Eye (tissue), 1 donor: ENCODE data around the gene CTNNBIP1.

Experiments
- DNase-seq: peaks from one replicate; pipeline ENCODE4 v3.0.0-alpha.2; 2015

CTNNBIP1 gene

DNA sequence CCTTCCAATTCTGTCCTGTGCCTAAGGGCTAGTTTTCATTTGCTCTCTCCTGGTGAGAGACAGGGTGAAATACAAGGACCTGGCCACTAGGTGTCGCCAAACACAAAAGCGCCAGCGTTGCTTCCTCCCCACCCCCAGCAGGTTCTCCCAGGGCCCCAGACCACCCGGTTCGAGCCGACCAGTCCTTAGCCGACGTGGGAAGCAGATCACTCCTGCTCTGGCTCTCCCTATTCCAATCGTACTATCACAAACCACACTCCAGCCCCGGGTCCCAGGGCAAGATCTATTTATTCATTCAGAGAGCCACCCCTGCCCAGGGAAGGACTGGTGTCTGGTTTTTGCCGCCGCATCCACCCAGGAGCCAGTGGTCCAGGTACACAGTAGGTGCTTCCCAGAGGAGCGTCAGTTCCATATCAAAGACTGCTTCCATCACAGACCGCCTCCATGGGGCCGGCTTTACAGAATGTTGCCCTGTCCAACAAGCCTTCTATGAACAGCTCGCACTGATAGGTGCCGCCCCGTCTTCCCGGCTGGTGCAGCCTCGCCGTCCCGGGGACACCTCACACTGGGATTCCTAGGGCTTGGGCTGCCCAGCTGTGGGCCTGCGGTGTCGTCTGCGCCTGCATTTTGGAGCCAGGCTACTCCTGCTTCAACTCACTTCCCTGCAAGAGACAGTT is 35.0 kb downstream of the CTNNBIP1 start:
- peak; percentile 95 for DNase-seq

DNA sequence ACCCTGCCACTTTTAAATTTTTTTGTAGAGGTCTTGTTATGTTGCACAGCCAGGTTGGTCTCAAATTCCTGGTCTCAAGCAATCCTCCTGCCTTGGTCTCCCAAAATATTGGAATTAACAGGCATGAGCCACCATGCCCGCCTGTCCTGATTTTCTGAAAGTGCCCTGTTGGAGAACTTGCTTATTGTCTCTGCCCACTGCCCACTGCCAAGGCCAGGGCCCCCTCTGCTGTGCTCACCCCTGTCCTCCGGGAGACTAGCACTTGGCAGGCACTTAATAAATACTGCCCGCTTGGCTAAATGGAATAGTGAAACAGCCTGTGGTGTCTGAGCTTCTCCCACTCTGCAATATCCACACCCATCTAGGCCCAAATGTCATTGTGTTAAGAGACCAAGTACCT is 35.7 kb downstream of the CTNNBIP1 start:
- no peak for DNase-seq

DNA sequence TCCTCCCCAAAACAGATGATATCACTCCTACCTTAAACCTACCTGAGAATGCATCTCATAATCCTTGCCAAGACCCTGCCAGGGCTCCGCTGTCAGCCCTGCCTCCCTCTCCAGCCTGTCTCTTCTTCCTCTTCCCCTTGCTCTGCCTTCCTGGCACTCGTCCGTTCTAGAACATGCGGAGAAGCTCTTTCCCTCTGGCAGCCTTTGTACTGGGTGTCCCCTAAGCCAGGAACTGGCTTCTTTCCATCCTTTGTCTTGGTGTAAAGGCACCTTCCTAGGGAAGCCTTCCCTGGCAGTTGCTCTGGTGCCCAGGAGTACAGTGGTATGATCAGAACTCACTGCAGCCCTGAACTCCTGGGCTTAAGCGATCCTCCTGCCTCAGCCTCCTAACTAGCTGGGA is 36.1 kb downstream of the CTNNBIP1 start:
- no peak for DNase-seq

DNA sequence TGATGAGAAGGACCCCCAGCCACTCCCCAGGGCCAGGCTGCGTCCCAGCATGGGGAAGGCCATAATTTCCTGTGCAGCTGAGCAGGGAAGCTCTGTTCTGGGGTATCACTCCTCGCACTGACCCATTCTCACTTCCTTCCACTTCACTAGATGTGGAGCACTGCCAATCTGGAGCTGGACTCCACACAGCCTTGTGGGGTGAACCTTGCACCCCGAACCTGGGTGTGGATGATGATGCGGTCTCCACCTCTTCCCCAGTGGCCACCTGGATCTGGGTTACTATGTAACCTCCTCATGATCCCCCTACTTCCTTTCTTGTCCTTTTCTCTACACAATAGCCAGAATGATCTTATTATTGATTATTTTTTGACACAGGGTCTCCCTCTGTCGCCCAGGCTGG is 36.7 kb downstream of the CTNNBIP1 start:
- DNase-seq: no peak

DNA sequence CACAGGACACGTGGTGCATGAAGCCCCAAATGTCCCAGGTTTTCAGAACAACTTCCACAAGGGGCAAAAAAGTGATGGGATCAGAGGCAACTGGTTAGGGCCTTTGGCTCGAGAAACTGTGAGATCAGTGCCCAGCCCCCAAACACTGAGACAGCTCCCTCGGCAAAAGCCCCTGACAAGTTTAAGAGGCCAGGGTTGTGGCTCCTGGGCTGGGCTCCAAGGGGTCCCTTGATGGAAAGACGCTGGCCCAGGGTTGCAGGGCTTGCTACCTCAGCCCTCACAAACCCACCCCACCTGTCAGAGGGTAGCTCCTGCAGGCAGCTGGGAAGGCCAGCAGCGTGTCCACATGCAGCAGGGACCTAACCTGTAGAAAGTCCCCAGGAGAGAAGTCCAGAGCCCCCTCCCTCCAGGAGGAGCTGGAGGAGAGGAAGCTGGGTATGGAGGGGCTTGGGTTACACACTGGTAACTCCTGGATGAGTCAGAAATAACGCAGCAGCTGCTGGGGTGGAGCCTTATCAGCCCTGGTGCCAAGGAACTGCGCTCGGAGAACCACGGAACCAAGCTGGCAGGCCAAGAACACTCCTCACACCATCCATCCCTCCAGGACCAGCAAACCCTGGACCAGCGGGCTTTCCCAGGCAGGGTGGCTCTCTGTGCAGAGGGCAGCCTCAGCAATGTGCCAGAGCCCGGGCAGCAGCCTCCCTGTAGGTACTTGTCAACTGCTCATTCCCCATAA is 37.5 kb downstream of the CTNNBIP1 start:
- DNase-seq: no peak

DNA sequence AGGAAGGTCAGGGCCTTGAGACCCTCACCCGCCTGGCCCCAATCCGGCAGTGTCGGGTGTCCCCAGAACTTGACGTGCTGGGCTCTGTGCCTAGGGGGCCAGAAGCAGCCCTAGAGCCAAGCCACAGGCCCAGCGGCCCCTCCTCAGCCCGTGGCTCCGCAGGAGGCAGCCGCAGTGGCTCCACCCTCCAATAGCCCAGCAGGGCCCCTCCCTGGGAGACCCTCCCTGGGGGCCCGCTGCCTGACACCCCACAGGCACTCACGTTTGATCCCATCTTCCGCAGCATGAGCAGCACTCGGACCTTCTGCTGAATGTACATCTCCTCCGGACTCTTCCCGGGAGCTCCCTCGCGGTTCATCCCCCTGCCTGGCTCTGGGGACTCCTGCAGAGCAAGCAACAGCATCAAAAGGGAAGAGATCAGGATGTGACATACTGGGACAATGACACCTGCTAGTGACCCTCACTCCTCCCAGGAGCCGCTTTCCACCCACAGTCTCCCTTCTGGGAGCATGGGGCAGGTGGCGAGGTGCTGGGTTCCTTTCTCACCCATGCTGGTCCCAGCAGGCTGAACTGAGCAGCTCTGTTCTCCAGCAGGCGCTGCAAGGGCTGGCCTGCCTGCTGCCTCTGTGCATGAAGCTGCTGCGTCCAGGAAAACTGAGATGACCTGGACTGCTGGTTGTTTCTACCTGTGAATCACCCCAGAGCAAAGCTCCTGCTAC is 38.2 kb downstream of the CTNNBIP1 start:
- no peak for DNase-seq

DNA sequence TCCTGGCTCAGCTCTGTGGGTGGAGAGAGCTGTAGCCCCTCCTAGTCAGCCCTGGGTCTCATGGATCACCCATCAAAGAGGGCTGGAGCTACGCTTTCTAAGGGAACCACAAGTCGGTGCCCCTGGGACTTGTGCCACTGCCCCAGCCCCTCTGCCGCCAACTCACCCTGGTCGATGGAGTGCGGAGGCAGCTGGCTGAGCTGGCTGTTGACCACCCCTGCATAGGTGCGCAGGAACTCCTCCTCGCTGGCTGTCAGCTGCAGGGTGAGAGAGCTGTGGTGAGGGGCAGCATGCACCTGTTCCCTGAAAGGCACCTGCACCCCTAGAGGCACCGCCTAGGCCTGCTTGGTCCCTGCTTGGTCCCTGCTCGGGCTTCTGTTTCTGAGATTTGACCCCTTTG is 39.0 kb downstream of the CTNNBIP1 start:
- DNase-seq: no peak

DNA sequence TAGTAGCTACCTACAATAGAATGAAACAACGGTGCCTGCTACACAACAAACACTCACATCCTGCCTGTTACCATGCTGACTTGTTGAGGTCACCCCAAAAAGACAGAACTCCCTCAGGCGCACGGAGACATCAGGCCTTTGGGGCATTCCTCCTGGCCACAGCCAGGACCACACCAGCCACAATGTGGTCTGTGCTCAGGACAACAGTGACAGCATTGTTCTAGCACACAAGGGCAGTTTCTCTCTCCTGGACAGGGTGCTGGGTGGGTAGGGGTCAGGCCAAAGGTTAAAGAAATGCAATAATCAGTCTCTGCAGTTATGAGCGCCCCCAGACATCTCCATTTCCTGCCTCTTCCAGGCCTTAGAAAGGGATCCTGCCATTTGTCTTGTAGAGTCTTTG is 39.5 kb downstream of the CTNNBIP1 start:
- no peak for DNase-seq

DNA sequence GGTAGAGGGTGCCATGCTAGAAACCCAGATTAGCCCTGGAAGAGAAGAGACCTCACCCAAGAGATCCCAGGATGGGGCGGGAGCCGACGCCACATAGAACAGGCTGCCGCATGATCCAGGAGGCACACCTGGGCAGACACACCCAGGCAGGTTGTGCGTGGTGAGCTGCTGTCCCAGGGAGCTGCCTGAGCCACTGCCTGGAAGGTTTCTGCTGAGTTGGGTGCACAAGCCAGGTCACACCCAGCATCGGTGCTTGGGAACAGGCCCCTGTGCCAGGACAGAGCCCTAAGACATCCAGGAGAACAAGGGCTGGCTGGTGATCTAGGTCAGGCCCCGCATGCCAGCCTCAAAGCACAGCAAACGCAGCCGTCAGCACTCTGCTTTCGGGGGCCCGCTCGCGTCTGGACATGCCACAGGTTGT is 40.2 kb downstream of the CTNNBIP1 start:
- DNase-seq: no peak

DNA sequence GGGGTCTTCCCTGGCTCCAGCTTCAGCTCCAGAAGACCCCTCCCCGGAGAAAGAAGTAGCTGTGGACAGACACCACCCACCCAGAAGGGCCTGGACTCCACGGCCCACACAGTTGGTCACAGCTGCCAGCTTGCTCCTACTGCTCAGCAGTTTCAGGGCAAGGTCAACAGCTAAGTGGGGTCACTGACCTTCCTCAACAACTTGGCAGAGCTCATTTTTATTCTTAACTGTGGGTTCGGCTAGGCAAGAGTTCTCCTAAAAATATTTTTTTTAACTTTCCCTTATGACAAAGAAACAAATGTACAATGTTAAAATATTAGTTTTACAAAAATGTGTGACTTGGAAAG is 41.9 kb downstream of the CTNNBIP1 start:
- no peak for DNase-seq

DNA sequence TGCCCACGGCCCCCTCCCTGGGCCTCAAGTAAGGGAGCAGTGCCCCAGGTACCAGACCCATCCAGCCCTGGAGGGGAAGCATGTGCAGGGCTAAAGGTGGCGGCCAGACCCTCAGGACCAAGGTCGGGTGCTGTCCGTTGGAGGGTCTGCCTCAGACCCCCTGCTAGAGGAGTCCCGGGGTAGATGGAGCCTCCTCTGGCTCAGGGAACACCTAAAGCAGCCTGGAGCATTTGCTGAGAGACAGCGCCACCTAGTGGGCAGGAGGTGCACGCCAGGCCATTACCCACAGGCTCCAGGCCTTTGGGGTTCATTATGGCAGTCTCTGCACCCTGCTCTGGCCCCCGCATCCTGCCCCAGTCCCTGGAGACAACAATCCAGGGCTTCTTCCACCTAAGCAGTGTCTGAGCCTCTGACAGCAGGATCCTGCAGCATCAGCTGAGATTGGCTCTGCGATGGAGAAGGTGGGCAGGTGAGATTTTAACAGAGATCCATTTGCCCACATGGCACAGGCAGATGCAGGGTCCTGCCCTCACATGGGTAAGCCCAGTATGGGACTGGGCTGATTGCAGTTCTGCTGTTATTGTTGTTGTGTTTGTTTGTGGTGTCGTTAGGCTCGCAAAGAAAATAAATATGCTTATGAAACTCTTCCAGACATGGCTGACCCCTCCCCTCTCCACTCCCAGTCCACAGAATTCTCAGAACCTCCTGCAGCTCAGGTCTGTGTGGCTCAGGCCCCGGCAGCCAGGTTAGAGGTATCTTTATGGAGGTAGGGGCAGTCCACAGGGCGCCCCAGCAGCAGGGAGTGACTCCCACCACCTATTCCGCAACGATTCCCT is 42.4 kb downstream of the CTNNBIP1 start:
- DNase-seq: peak; percentile 93

DNA sequence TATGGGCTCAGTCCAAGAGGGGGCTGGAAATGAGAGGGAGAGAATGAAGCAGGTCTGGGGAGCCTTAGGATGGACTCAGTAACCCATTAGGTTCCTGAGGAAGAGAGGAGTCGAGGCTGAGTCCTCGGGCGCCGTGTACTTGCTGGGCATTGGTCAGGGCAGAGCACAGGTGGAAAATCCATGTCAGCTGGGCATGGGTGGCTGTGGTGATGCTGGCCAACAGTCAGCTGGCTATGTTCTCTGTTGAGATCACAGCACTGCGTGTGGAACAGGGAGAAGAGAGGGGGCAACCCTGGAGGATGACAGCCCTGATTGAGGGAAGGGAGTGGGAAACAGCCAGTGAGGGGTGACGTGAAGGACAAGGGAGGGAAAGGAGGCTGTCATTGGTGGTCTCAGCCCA is 43.2 kb downstream of the CTNNBIP1 start:
- DNase-seq: no peak

DNA sequence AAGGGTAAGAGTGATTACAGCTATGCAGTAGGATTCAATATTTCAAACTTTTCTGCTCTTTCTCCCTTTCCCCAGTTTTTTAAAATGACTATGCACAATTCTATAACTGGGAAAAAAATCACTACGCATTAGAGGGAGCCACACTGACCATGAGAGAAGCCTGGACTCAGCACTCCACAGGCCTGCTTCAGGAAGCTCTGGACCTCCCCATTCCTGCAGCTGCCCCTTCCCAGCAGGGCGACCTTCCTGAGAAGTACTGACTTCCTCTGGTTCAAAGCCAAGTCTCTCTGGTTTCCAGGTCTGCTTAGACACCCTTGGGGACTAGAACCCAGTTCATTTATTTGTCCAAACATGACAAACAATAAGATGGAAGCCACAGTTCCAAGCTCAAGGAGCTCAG is 44.3 kb downstream of the CTNNBIP1 start:
- DNase-seq: no peak

DNA sequence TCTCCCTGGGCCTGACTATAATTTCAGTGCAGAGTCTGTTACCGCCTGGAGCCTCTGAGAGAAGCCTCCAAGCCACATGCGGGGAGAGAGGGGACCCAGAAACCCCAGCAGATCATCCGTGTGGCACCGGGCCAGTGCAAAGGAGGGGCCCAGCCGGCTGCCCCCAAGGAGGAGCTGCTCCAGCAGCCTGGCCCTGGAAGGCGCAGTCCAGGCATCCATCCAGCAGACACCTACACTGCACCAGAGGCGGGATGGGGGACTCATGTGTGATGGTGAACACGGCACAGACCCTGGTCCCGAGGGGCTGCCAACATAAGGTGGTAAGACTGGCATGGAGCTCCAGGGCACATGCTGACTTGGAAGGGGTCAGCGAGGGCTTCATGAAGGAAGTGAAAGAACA is 46.7 kb downstream of the CTNNBIP1 start:
- no peak for DNase-seq

DNA sequence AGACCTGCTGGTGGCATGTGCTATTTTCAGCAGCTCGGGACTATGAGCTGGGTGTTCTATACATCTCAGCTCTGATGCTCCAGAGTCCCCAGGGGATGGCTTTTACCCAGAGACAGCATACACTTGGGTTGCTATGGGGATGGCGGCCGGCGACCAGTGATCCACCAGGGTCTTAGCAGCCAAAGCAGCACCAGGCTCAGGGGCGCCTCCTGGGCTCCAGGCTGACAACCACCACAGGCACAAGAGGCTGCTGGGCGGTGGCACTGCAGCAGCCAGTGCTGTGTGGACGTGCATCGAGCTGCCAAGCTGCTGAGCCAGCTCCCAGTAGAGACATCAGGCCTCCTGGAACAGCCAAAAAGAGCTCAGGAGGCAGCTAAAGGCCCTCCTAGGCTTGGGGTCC is 48.7 kb downstream of the CTNNBIP1 start:
- no peak for DNase-seq

DNA sequence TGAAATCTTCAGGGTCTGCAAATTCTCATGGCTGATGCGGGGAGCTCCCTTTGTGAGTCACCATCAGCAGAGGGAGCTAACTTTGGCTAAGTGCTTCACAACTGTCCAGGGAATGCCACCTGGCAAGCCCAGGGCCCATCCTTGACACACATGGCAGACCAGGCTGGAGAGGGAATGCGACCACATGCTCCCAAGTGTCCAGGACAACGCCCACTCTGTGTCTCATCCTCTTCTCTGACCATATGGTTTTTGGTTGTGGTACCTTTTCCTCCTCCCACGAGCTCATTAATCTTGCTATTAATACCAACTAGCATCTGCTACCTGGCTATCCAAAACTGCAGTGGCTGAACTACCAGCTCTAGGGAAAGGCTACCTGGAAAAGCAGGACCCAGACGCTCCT is 49.2 kb downstream of the CTNNBIP1 start:
- DNase-seq: no peak

DNA sequence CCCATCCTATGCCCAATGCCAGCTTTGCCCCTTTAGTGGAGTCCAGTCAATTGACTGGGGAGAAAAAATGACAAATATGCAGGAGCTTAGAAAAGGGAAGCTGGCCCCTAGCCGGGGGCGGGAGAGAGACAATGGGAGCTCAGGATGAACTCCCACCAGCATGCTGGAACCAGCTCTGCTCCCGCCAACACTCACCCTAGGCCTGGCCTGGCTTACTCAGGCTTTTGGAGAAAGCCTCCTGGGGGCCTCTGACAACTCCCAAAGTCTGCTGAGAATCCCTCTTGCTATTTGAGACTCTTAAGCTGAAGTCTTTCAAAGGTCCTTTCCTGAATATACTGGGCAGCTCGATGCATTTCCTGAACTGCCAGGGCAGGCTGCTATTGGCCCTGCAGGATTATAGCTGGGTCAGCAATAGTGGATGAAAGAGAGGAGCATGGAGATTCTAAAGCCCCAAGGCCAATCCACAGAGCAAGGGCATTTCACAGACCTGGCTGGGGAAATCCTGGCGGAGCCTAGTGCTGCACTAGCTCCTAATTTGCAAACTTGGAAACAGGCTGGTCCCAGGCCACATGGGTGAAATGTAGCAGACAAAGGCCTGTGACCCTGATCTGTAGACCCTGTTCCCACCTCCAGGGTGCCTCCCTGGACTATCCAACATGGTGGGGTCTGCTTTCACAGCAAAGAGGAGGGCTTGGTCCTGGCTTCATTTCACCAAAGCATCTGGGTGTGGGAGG is 50.6 kb downstream of the CTNNBIP1 start:
- no peak for DNase-seq

DNA sequence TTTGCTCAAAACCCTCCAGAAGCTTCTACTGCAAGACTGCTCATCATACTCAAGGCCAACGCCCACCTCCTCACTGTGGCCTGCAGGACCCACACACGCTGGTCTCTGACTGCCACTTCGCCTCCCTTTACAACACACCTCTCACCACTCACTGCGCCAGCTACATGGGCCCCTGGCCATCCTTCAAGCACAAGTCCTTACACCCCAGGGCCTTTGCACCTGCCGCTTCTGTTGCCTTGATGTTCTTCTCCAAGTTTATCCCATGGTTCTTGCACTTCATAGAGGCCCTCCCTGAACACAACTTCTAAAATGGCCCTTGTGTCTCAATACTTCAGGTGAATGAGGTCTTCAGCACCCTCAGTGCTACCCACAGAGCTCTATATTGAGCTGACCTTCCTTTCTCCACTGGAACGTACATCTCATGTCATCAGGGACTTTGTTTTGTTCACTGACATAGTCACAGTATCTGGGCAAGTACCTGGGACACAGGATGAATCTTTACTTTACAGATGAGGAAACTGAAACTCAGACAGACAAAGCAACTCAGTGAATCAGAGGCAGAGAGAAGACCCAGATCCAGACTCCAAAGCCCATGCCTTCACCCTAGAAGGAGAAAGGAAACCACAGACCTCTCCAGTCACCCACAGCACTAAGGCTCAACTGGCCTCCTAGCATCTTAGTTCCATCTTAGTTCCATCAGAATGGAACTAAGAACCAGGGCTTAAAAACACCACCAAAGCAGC is 51.6 kb downstream of the CTNNBIP1 start:
- no peak for DNase-seq

DNA sequence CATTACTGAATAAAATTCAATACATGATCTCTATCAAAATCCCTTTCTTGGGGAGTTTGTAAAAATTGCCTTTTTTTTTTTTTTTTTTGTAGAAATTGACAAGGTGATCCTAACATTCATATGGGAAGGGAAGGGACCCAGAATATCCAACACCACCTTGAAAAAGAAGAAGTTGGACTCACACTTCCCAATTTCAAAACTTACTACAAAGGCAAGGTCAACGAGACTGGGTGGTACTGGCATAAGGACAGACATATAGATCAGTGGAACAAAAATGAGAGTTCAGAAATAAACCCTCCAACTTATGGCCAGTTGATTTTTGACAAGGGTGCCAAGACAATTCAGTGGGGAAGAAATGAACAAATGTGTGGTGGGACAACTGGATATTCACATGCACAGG is 54.9 kb downstream of the CTNNBIP1 start:
- DNase-seq: no peak

DNA sequence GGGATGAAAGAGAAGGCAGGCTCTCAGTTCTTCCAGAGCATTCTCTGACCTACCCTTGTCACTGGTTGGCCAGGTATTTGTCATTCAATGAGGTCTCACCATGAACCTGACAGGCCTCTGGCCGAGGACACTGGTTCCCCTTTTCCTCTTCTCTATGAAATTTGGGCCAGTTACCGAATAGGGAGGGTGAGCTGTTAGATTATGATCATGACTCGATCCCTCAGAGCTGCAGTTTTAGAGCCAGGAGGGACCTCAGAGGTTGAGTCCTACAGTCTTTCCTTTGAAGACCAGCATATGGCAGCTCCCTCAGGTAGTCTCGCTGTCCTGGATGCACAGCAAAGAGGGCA is 56.8 kb downstream of the CTNNBIP1 start:
- no peak for DNase-seq

DNA sequence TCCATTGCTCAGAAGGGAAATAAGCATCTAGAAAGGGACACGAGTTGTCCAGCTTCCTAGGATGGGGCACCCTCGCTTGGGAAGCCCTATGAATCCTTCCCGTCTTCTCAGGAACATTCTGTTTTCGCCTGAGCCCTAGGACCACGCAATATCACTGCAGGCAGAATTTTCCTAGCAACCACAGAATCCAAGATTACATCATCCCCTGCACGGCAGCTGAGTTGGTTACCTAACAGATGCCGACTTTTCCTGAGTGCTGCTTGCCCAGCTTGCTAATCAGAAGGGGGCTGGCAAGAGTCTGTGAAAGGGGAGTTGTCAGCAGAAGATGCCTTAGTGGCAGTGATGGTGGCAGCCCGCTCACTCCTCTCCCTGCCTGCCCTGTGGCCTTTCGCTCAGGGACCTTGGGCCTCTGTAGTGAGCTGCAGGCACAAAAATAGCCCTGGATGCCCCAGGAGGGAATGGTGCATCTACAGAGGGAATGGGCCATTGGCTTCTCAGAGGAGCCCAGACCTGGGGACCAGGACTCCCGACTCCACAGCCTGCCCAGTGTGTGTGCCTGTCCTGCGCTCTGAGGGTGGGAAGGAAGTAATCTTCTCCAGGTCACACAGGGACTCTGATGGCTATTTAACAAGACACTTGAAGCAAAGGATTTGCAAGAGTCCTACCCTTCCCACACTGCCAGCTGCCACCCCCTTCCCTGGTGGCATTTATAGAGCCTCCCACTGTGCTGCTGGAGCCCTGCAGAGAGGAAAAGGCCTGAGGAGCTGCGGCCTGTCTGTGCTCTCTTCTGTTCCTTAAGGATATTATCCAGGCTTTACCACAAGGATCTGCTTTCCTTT is 57.4 kb downstream of the CTNNBIP1 start:
- peak; percentile 34 for DNase-seq
